ENCODE results near the gene KCNN3.

DNA sequence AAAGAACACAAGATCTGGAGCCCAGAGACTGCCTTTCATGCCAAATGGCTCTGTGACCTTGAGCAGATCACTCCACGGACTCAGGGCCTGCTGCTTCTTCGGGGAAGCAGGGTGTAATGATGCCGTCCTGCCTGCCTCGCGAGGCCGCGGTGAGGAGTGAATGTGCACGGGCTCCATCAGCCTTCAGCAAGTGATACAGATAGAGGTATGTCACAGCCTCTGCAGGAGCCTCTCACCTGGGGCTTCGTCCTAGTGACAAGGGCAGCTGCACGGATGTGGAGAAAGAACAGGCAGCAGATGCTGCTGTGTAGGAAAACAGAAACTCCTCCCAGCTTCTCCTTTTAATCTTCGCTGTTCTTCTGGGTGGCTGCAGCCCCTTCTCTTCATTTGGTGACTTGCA is 127.5 kb downstream of the KCNN3 start:
- TF ChIP-seq, protein P1, sequence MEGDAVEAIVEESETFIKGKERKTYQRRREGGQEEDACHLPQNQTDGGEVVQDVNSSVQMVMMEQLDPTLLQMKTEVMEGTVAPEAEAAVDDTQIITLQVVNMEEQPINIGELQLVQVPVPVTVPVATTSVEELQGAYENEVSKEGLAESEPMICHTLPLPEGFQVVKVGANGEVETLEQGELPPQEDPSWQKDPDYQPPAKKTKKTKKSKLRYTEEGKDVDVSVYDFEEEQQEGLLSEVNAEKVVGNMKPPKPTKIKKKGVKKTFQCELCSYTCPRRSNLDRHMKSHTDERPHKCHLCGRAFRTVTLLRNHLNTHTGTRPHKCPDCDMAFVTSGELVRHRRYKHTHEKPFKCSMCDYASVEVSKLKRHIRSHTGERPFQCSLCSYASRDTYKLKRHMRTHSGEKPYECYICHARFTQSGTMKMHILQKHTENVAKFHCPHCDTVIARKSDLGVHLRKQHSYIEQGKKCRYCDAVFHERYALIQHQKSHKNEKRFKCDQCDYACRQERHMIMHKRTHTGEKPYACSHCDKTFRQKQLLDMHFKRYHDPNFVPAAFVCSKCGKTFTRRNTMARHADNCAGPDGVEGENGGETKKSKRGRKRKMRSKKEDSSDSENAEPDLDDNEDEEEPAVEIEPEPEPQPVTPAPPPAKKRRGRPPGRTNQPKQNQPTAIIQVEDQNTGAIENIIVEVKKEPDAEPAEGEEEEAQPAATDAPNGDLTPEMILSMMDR (IDR thresholded peaks at IDR 0.05) = no peak
- no peak for TF ChIP-seq POLR2A (IDR thresholded peaks at IDR 0.05)
